Activated naive CD8-positive, alpha-beta T cell treated with anti-CD3 and anti-CD28 coated beads, Interleukin-2, amount 10 ng/mL, durations not matched to agents 7 days and 5 days (primary cell): ENCODE data around the gene HOXA10. TPM values are rescaled to one million over a fixed set of nuclear protein-coding genes. Genes with fewer than 3 reads are reported as not detected.

ENCODE experiments used
- microRNA-seq: library from miRNA; unstranded; fragments of <30 nt; microRNA quantifications from one replicate; pipeline ENCODE4 v1.2.0, GENCODE V29; 2022
- total RNA-seq, 2 experiments: library from RNA; stranded (reverse); gene quantifications; one replicate each; pipeline ENCODE4 v1.2.3, GENCODE V29; 2021

The HOXA10 gene
- total RNA-seq, 2 experiments from 2014 or later = not detected

Small RNA genes lying within 50 kb of the gene (microRNA-seq; reads per million reads assigned to microRNA genes)
- gene MIR196B = 5.6 reads per million

Other genes with a start within 250 kb of the HOXA10 start
- gene HOXA1, start 78.3 kb downstream of the HOXA10 start, total RNA-seq = 1 to 10 TPM in 1 of 2 experiments, under 1 TPM in 1; 0.72 to 1.0 TPM
- gene HOXA2, start 71.6 kb downstream of the HOXA10 start, total RNA-seq = not detected
- under 1 TPM; 0.17 to 0.53 TPM for gene HOXA4, start 43.6 kb downstream of the HOXA10 start, total RNA-seq
- gene HOXA5, start 30.6 kb downstream of the HOXA10 start, total RNA-seq = not detected
- gene HOXA6, start 26.5 kb downstream of the HOXA10 start, total RNA-seq = not detected
- gene HOXA3, start 21.7 kb downstream of the HOXA10 start, total RNA-seq = not detected
- gene HOXA7, start 17.6 kb downstream of the HOXA10 start, total RNA-seq = not detected
- not detected for gene HOXA9, start 8.8 kb downstream of the HOXA10 start, total RNA-seq
- not detected for gene HOXA11, start 10.9 kb upstream of the HOXA10 start, total RNA-seq
- not detected for gene HOXA13, start 25.8 kb upstream of the HOXA10 start, total RNA-seq
- gene EVX1, start 68.5 kb upstream of the HOXA10 start, total RNA-seq = not detected